SK-MEL-5 (cell line): ENCODE measurements around the gene MMP24OS. TPM values are rescaled to one million over a fixed set of nuclear protein-coding genes. Genes with fewer than 3 reads are reported as not detected.
"Not testable (repeated sequence)": the region's sequence is repeated elsewhere in the genome, so short reads cannot be mapped to it uniquely, and the experiment has no call there.

Experiments
- DNase-seq: peaks from one replicate; pipeline ENCODE4 v3.0.0-alpha.2; 2016; ENCODE audit warnings: low read depth, low spot score
- in situ Hi-C: cut with HindIII; loops from 2 replicates; pipeline ENCODE4 v1.10.0; 2016; ENCODE audit warnings: low sequenced_read_pairs, high pct_unique_total_duplicates, low pct_unique_long_range_greater_than_20kb
- total RNA-seq: library from RNA; depleted of rRNA; stranded (reverse); fragments of >200 nt; shearing (Covaris generic); gene quantifications from 2 replicates; pipeline ENCODE4 v1.2.3, GENCODE V29; 2014

MMP24OS gene
- total RNA-seq, 1 experiment from 2014 or later, result 16.1 TPM

DNA sequence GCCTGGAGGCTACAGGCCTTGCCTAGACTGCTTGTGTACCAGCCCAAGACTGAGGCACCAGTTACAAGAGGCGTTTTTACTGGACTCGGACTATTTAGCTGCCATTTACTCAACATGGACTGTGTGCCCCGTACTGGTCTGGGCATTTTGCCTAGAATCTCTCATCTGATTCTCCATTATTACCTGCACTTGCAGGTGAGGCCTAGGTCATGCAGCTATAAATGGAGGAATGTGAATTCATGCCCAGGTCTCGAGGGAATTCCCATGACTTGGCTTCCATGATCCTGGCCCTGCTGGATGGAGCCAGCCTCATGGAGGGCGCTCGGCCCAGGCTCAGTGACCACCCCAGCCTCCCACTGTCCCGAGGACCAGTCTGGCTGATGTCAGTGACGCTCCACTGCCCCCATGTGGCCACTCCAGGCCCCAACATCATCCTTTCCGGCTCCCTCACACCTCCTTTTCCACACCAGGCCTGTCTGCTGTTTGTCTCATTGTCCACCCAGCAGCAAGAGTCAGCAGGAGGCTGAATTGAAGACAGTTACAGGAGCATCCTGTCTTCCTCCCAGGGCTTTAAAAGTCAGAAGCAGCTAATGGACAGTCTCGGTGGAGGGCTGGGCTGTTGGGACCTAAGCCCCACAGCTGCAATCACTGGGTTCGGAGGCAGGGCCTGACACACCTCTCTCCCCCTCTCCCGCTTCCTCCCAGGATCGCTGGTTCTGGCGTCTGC is 8.7 kb downstream of the MMP24OS start:
- in situ Hi-C loops, result no loop called here
- DNase-seq, result peak; percentile 84

DNA sequence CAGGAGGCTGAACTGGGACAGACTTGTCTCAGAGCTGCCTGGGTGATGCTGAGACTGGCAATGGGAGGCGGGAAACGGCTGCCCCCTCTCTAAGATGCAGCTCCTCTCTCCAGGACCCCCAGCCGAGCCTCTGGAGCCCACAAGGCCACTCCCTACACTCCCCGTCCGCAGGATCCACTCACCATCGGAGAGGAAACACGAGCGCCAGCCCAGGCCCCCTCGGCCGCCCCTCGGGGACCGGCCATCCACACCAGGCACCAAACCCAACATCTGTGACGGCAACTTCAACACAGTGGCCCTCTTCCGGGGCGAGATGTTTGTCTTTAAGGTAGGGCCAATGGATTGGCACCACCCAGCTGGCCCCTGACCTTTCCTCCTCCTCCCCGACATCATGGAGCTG is 10.8 kb downstream of the MMP24OS start:
- in situ Hi-C loops, result no loop called here
- DNase-seq, result no peak

DNA sequence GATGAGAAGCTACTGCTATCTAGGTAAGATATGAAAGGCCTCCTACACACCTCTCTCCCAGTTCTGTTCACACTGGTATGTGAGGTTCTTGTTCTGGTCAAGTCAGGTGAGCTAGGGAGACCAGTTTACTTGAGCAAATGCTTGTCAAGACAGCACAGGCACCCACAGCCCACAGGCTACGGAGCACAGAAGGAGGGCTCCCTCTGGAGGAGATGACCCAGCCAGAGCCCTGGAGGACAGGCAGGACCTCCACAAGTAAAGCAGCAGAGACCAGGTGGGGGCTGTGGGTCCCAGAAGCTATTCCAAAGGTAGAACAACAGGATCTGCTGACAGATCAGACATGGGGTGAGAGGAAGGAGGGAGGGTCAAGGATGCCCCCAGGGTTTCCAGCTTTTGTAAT is 13.2 kb downstream of the MMP24OS start:
- DNase-seq, result peak; percentile 50
- in situ Hi-C loops, result no loop called here

DNA sequence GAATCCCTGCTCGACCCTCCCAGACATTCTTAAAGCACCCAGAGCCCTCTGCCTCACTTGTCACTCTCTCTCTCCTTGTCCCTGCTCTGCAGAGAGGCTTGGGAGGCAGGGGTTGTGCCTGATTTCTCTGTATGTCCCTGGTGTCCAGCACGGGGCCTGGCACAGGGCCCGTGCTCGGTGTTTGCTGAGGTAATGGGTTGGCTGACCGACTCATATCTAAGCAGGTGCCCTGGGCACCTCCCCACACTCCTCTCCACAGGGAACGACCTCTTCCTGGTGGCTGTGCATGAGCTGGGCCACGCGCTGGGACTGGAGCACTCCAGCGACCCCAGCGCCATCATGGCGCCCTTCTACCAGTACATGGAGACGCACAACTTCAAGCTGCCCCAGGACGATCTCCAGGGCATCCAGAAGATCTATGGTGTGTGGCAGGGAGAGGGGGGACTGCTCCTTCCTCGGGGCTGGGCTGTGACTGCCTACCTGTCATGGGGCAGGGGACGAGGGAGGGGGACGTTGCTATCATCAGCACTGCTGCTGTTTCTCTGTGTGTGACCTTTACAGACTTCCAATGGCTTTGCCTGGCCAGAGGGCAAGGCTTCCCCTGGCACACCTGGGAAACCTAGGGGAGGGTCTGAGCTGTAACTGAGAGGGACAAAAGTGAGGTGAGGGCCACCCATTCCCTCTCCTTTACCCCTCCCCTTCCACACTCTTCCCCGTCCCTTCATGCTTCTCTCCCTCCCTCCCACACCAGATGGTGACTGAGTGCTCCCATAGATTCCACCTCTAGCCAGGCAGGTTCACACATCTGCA is 14.2 kb downstream of the MMP24OS start:
- DNase-seq, result no peak

DNA sequence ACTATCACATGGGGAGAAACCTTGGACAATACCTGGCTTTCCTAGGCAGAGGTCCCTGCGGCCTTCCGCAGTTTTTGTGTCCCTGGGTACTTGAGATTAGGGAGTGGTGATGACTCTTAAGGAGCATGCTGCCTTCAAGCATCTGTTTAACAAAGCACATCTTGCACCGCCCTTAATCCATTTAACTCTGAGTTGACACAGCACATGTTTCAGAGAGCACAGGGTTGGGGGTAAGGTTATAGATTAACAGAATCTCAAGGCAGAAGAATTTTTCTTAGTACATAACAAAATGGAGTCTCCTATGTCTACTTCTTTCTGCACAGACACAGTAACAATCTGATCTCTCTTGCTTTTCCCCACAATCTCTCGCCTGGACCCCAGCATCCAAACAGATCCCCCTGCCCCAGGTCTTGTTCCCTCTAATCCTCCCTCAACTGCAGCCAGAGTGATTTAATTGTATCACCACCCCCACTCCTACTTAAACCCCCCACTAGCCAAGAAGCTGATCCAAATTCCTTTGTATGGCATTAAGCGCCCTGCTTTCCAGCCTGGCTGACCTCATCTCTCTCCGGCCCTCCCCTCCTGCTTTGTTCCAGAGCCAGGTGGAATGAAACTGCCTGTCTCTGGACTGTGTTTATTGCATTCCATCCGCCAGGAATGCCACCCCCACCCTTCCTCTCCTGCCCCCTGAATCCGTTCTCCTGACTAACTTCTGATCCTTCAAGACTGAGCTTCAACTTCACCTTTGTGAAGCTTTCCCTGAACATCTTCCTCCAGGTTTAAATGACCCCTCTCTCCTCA is 15.0 kb downstream of the MMP24OS start:
- in situ Hi-C loops, DNase-seq: not testable (repeated sequence)

More for the DNA sequence above, 14.2 kb downstream of the MMP24OS start:
- in situ Hi-C loops, result no loop called here

DNA sequence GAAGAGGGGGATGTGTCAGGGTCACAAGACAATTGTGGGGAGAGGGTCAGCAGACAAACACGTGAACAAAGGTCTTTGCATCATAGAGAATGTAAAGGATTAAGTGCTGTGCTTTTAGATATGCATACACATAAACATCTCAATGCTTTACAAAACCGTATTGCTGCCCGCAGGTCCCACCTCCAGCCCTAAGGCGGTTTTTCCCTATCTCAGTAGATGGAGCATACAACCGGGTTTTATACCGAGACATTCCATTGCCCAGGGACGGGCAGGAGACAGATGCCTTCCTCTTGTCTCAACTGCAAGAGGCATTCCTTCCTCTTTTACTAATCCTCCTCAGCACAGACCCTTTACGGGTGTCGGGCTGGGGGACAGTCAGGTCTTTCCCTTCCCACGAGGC is 15.6 kb downstream of the MMP24OS start:
- in situ Hi-C loops, DNase-seq: not testable (repeated sequence)

DNA sequence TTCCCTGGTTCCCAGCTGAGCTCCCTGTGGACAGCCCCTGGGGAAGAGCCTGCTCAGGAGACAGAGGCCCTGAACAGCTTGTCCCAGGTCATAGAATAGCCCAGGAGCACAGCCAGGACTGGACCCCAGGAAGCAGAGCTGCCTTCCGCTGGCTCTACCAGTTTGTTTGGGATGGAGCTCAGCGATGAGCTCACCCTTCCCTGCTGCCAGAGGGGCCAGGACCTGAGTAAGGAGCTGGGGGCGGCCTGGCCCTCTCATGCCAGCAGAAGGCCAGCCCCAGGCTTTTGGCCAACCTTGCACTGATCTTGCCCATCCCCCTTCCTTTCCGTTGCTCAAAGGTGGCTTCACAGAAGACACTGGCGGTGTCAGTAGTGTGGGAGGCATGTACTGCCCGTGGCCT is 17.5 kb downstream of the MMP24OS start:
- in situ Hi-C loops, result no loop called here
- DNase-seq, result no peak

DNA sequence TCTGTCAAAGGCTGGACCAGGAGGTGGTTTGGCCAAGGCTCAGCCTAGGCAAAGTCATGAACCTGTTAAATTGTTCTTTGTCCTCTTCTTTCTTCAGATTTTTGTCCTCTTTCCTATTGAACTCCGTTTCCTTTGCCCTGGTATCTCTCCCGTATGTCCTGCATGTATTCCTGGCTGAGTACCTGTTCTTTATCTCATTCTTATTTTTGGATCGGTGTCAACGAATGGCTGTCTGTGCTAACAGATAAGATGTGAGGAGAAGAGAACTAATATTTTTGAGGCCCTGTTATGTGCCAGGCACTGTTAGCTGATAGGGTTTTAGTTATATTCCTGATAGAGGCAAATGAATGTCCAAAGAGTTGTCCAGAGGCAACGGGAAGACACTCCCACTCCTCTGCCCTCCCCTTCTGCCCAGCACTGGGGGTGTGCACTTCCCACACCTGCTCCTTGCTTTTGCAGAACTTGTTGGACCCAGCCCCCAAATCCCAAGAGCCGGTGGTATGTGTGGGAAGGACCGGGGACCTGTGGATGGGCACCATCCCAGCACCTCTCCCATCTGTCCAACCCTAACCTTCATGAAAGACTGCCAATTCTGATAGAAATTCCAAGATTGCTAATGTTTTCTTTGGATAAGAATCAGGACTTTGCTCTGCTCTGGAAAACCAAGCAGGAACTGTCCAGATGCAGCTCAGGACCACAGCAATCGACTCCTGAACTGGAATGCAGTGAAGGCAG is 20.6 kb downstream of the MMP24OS start:
- in situ Hi-C loops, result no loop called here
- no peak for DNase-seq

DNA sequence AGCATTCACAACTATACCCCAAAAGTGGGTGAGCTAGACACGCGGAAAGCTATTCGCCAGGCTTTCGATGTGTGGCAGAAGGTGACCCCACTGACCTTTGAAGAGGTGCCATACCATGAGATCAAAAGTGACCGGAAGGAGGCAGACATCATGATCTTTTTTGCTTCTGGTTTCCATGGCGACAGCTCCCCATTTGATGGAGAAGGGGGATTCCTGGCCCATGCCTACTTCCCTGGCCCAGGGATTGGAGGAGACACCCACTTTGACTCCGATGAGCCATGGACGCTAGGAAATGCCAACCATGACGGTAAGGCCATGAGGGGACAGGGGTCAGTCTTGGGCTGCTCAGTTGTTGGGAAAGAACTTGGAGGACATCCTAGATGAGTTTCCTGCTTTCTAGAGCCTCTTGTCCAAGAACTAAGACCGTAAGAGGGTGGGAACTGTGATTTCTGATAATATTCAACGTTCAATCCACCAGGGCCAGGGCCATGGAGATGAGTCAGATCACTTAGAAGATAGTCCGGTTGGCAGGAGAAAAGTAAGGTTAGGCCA is 23.4 kb downstream of the MMP24OS start:
- in situ Hi-C loops, result no loop called here
- DNase-seq, result no peak

DNA sequence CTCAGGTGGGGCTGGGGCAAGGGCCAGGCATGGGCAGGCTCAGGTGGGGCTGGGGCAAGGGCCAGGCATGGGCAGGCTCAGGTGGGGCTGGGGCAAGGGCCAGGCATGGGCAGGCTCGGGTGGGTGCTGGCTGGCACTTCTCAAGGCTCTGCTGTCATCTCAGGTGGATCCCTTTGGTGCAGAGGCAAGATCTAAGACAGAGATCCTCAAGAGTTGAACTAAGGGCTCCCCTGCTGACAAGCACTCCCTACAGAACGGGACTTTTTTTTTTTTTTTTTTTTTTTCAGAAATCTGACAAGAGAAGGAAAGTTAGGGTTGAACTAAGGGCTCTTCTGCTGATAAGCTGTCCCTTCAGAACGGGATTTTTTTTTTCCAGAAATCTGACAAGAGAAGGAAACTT is 24.9 kb downstream of the MMP24OS start:
- in situ Hi-C loops, result no loop called here

DNA sequence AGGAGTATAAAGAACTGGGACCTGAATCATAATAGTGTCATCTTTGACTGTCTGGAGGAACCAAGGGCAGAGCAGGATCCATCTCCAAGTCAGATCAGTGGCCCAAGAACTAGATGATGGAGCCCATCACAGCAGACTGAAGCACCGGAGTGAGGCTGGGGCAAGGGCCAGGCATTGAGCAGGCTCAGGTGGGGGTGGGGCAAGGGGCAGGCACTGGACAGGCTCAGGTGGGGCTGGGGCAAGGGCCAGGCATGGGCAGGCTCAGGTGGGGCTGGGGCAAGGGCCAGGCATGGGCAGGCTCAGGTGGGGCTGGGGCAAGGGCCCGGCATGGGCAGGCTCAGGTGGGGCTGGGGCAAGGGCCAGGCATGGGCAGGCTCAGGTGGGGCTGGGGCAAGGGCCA is 25.3 kb downstream of the MMP24OS start:
- DNase-seq, in situ Hi-C loops: not testable (repeated sequence)

More for the DNA sequence above, 24.9 kb downstream of the MMP24OS start:
- no peak for DNase-seq

DNA sequence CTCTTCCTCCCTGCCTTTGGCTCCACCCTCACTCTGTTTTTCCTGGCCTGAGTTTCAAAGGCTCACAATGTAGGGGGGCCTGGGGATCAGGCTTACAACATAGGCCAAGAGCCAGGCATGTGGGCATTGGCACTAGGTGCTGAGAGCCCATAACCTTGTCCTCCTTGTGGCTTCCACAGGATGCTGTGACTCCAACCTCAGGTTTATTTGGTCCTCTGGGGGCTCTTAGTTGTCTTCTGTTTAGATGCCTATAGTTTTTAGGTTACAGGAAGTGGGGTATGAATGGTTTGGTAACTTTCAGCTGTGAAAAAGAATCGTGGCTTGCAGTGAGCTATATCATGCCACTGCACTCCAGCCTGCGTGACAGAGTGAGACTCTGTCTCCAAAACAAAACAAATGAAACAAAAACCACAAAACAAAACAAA is 25.9 kb downstream of the MMP24OS start:
- in situ Hi-C loops, result no loop called here
- no peak for DNase-seq

DNA sequence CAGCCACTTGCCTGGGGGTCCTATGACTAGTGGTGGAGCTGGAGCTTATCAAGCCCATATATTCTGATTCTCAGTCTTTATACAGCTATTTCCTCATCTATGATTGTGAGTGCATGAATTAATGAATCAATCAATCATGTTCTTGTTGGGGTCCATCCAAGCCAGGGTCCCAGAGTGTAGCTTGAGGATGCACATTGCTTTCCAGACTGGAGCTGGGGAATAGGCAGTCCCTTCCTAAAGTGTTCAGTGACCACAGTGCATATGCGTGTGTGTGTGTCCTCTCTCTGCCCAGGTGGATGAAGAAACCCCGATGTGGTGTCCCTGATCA is 26.3 kb downstream of the MMP24OS start:
- DNase-seq, result no peak
- in situ Hi-C loops, result no loop called here

DNA sequence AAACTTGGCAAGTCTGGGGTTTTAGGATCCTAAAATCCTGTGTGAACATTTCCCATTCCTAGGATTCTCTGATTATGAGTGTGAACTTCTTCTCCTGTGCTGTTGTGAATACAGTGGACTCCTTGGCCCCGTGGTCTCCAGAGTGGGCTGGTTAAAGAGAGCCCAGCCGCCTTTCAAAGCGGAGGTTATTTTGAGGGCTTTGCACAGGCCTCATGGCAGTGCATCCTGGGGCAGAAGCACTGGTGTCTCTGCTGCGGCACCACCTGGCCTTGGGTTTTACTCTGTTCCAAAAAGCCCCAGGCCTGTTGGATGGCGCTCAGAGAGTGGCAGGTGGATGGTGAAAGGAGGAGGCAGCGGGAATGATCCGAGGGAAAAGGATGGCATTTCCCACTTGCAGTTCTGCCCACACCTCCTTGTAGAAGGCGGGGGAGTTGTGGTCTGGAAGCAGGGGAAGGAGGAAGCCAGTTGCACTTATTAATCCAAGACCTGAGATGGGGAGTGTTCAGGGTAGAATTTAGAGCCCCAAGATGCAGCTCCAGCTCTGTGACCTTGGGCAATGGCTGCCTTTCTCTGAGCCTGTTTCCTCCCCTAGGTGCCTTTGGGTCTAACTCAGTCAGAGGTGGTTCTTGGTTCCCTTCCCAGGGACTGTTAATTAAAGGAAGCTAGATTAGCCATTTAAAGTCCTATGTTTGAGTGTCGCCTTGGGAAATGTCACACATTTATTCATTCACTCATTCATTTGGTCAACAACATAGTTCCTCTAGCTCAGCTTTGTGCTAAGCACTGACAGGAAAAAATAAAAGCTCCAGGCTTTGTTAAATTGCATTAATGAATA is 29.1 kb downstream of the MMP24OS start:
- DNase-seq, result no peak
- in situ Hi-C loops, result no loop called here

DNA sequence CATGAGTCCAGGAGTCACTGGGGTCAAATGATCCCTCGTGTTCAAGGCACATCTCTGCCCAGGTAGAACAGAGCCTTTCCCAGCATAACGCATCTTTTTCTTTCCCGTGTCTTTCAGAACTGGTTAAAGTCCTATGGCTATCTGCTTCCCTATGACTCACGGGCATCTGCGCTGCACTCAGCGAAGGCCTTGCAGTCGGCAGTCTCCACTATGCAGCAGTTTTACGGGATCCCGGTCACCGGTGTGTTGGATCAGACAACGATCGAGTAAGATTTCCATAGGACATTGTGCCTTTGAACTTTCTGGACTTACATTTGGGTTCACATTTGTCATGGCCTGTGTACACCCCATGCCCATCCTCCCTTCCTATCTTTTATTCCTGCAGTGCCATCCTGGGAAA is 31.2 kb downstream of the MMP24OS start:
- DNase-seq, result no peak
- in situ Hi-C loops, result no loop called here

DNA sequence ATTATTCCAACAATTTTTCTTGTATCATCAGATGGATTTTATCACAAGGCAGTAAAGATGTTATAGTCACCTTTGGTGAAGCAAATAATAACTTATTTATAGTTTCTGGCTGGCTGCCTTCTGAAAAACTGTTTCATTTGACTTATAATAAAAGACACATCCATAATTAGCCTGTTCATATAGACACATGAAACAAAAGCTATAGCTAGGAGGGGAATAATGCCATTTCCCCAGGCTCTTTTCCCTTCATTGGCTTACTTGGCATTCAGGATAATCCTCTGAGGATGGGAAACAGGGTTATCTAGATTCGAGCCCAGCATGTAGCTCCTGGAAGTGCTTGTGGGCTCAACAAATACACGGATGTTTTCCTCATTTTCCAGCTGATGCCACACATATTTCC is 33.9 kb downstream of the MMP24OS start:
- in situ Hi-C loops, result no loop called here
- DNase-seq, result no peak

DNA sequence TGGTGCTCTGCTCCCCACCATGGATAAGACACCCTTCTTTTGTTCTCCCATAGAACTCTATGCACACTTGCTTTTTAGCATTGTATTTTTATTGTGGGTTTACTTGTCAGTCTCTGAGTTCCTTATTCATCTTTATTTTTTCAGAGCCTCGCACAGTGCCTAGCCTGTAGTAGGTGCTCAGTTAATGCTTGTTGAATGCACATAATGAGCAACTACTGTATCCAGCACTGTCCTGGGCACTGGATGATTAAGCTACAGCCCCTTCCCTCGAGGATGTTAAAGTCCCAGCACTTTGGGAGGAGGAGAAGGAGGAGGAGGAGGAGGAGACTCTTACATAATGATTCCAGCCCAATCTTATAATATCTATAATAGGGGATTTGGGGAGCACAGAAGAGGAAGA is 34.6 kb downstream of the MMP24OS start:
- no peak for DNase-seq
- in situ Hi-C loops, result no loop called here
